ENCODE results near the gene OR56A1.

The OR56A1 gene

GRCh38 chr11:5986885-5987284 is 43.7 kb downstream of the OR56A1 start, which contains the start of gene OR52L1:
OR52L1 (minus strand) TSS chr11:5986985; CDS start chr11:5986930, 55 bp downstream.
- no peak for DNase-seq

- DNase-seq, result no peak
Measured at GRCh38 chr11:5983443-5983842, 47.1 kb downstream of the OR56A1 start.

GRCh38 chr11:5973530-5973929 is 57.0 kb downstream of the OR56A1 start:
- no peak for DNase-seq
